GDM1 (cell line): Measurements from ENCODE around the gene MAS1L.

ENCODE experiments used
- DNase-seq: peaks from one replicate; lab custom pipeline; 2025; lab: John Stamatoyannopoulos, UW

The MAS1L gene

GRCh38 chr6:29487660-29488059, at the start of gene MAS1L:
MAS1L (minus strand) TSS chr6:29487956; CDS start chr6:29487902, 54 bp downstream.
- DNase-seq = no peak

GRCh38 chr6:29532320-29532951, 44.7 kb upstream of the MAS1L start:
- DNase-seq = no peak

GRCh38 chr6:29531668-29532067, 43.9 kb upstream of the MAS1L start:
- DNase-seq = no peak

- no peak for DNase-seq
Observed at GRCh38 chr6:29530671-29531310, 43.0 kb upstream of the MAS1L start.

GRCh38 chr6:29529956-29530355, 42.2 kb upstream of the MAS1L start:
- no peak for DNase-seq

- DNase-seq = no peak
Observed at GRCh38 chr6:29528988-29529560, 41.3 kb upstream of the MAS1L start.

- DNase-seq = no peak
Observed at GRCh38 chr6:29528300-29528931, 40.7 kb upstream of the MAS1L start.

GRCh38 chr6:29527564-29527963, 39.8 kb upstream of the MAS1L start:
- no peak for DNase-seq

- no peak for DNase-seq
Observed at GRCh38 chr6:29527126-29527525, 39.4 kb upstream of the MAS1L start.

GRCh38 chr6:29525311-29525639, 37.5 kb upstream of the MAS1L start:
- no peak for DNase-seq

GRCh38 chr6:29524444-29525310, 36.9 kb upstream of the MAS1L start:
- no peak for DNase-seq

- DNase-seq = no peak
Observed at GRCh38 chr6:29524044-29524443, 36.3 kb upstream of the MAS1L start.

GRCh38 chr6:29522227-29522626, 34.5 kb upstream of the MAS1L start:
- no peak for DNase-seq

- DNase-seq = no peak
Observed at GRCh38 chr6:29521006-29521680, 33.4 kb upstream of the MAS1L start.

GRCh38 chr6:29520232-29520631, 32.5 kb upstream of the MAS1L start:
- no peak for DNase-seq

GRCh38 chr6:29519291-29520010, 31.7 kb upstream of the MAS1L start:
- DNase-seq = no peak

GRCh38 chr6:29517728-29518440, 30.1 kb upstream of the MAS1L start:
- no peak for DNase-seq

GRCh38 chr6:29517245-29517644, 29.5 kb upstream of the MAS1L start:
- DNase-seq = no peak

- DNase-seq = peak; percentile 28
Observed at GRCh38 chr6:29516108-29516507, 28.4 kb upstream of the MAS1L start.

- no peak for DNase-seq
Observed at GRCh38 chr6:29510746-29511300, 23.1 kb upstream of the MAS1L start.
